HEK293 (cell line): ENCODE measurements around the gene CDK3.

Source experiments
- CTCF ChIA-PET: fragments of 350-600 bp; formaldehyde crosslinking; extraction: SDS; loops from one replicate; lab custom pipeline; 2021; ENCODE audit warnings: antibody characterized with exemption; lab: Yijun Ruan, JAX
- POLR2A ChIA-PET: fragments of 300-600 bp; formaldehyde crosslinking; extraction: SDS; loops from one replicate; lab custom pipeline; 2020; ENCODE audit warnings: antibody characterized with exemption, inconsistent platforms; lab: Yijun Ruan, JAX
- H3K27ac ChIP-seq: fragments of 200-500 bp; sonication (Bioruptor generic); 2 replicates; pipeline ENCODE4 v1.5.1; 2014; ENCODE audit warnings: low read depth, low read length, control low read depth, inconsistent platforms; ENCODE audit errors: extremely low read depth
- H3K36me3 ChIP-seq, 2 experiments: fragments of 200-500 bp in 1 of 2; sonication (Bioruptor generic) in 1 of 2; 1 replicate in 1 of 2; 2 replicates in 1 of 2; pipeline ENCODE4 v1.5.1; 2014 to 2017; ENCODE audit warnings: inconsistent platforms in 2 of 2, low read length in 2 of 2; ENCODE audit not compliant: control insufficient read depth in 2 of 2, insufficient read depth in 1 of 2
- H3K4me1 ChIP-seq: fragments of 200-500 bp; sonication (Bioruptor generic); 2 replicates; pipeline ENCODE4 v1.5.1; 2014; ENCODE audit warnings: mild to moderate bottlenecking, low read length, inconsistent platforms; ENCODE audit not compliant: control insufficient read depth, insufficient read depth
- H3K4me3 ChIP-seq: 2 replicates; pipeline ENCODE4 v1.5.1; 2011; ENCODE audit warnings: low read depth, mild to moderate bottlenecking, control low read depth, low read length, moderate library complexity
- H3K9me3 ChIP-seq: fragments of 200-500 bp; sonication (Bioruptor generic); 2 replicates; pipeline ENCODE4 v1.5.1; 2014; ENCODE audit warnings: low read depth, low read length, inconsistent platforms; ENCODE audit not compliant: control insufficient read depth, insufficient read depth
- EGR2 ChIP-seq: fragments of 450-650 bp; formaldehyde crosslinking; IDR thresholded peaks from 2 replicates; pipeline ENCODE4 v1.5.1; 2016; ENCODE audit warnings: low read depth, missing biosample characterization, missing genetic modification characterization
- GLIS2 ChIP-seq: fragments of 450-650 bp; formaldehyde crosslinking; IDR thresholded peaks from 2 replicates; pipeline ENCODE4 v1.5.1; 2016; ENCODE audit warnings: missing biosample characterization, missing genetic modification characterization
- KLF16 ChIP-seq: fragments of 450-650 bp; formaldehyde crosslinking; IDR thresholded peaks from 2 replicates; pipeline ENCODE4 v1.5.1; 2017; ENCODE audit warnings: missing biosample characterization, missing genetic modification characterization
- SP3 ChIP-seq: fragments of 450-650 bp; formaldehyde crosslinking; IDR thresholded peaks from 2 replicates; pipeline ENCODE4 v1.5.1; 2016; ENCODE audit warnings: missing biosample characterization, missing genetic modification characterization
- ZBTB21 ChIP-seq: fragments of 450-650 bp; formaldehyde crosslinking; IDR thresholded peaks from 2 replicates; pipeline ENCODE4 v1.5.1; 2017; ENCODE audit warnings: missing biosample characterization, missing genetic modification characterization
- ZFP3 ChIP-seq: fragments of 450-650 bp; formaldehyde crosslinking; IDR thresholded peaks from 2 replicates; pipeline ENCODE4 v1.5.1; 2016; ENCODE audit warnings: low read depth, missing biosample characterization, missing genetic modification characterization
- ZNF175 ChIP-seq: fragments of 450-650 bp; formaldehyde crosslinking; IDR thresholded peaks from 2 replicates; pipeline ENCODE4 v1.5.1; 2016; ENCODE audit warnings: missing biosample characterization, missing genetic modification characterization
- ZNF280C ChIP-seq: fragments of 450-650 bp; formaldehyde crosslinking; IDR thresholded peaks from 2 replicates; pipeline ENCODE4 v1.5.1; 2016; ENCODE audit warnings: missing biosample characterization, missing genetic modification characterization
- ZNF292 ChIP-seq: fragments of 450-650 bp; formaldehyde crosslinking; IDR thresholded peaks from 2 replicates; pipeline ENCODE4 v1.5.1; 2016; ENCODE audit warnings: low read depth, missing biosample characterization, missing genetic modification characterization, borderline replicate concordance
- ZNF311 ChIP-seq: fragments of 450-650 bp; formaldehyde crosslinking; IDR thresholded peaks from 2 replicates; pipeline ENCODE4 v1.5.1; 2017; ENCODE audit warnings: missing biosample characterization, missing genetic modification characterization, borderline replicate concordance
- ZNF335 ChIP-seq: fragments of 450-650 bp; formaldehyde crosslinking; conservative IDR thresholded peaks from 2 replicates; pipeline ENCODE4 v1.5.1; 2016; ENCODE audit warnings: missing biosample characterization, missing genetic modification characterization
- ZNF391 ChIP-seq: fragments of 450-650 bp; formaldehyde crosslinking; IDR thresholded peaks from 2 replicates; pipeline ENCODE4 v1.5.1; 2016; ENCODE audit warnings: low read depth, missing biosample characterization, missing genetic modification characterization, borderline replicate concordance
- ZNF433 ChIP-seq: fragments of 450-650 bp; formaldehyde crosslinking; IDR thresholded peaks from 2 replicates; pipeline ENCODE4 v1.5.1; 2016; ENCODE audit warnings: missing biosample characterization, missing genetic modification characterization, low read depth
- ZNF449 ChIP-seq: fragments of 450-650 bp; formaldehyde crosslinking; IDR thresholded peaks from 2 replicates; pipeline ENCODE4 v1.5.1; 2017; ENCODE audit warnings: missing biosample characterization, mild to moderate bottlenecking, missing genetic modification characterization, moderate library complexity
- ZNF473 ChIP-seq: fragments of 450-650 bp; formaldehyde crosslinking; IDR thresholded peaks from 2 replicates; pipeline ENCODE4 v1.5.1; 2017; ENCODE audit warnings: missing biosample characterization, missing genetic modification characterization
- ZNF501 ChIP-seq: fragments of 450-650 bp; formaldehyde crosslinking; IDR thresholded peaks from 2 replicates; pipeline ENCODE4 v1.5.1; 2016; ENCODE audit warnings: missing biosample characterization, missing genetic modification characterization
- ZNF530 ChIP-seq: fragments of 450-650 bp; formaldehyde crosslinking; IDR thresholded peaks from 2 replicates; pipeline ENCODE4 v1.5.1; 2016; ENCODE audit warnings: low read depth, missing biosample characterization, missing genetic modification characterization
- ZNF776 ChIP-seq: fragments of 450-650 bp; formaldehyde crosslinking; IDR thresholded peaks from 2 replicates; pipeline ENCODE4 v1.5.0; 2017; ENCODE audit warnings: missing biosample characterization, missing genetic modification characterization, borderline replicate concordance
- ZNF791 ChIP-seq: fragments of 450-650 bp; formaldehyde crosslinking; IDR thresholded peaks from 2 replicates; pipeline ENCODE4 v1.5.1; 2016; ENCODE audit warnings: missing biosample characterization, missing genetic modification characterization
- ZXDB ChIP-seq: fragments of 450-650 bp; formaldehyde crosslinking; IDR thresholded peaks from 2 replicates; pipeline ENCODE4 v1.5.1; 2016; ENCODE audit warnings: missing biosample characterization, missing genetic modification characterization
- TF ChIP-seq, protein P1 (sequence below): fragments of 450-650 bp; formaldehyde crosslinking; IDR thresholded peaks from 2 replicates; pipeline ENCODE4 v1.5.1; 2016; ENCODE audit warnings: missing biosample characterization, missing genetic modification characterization

Gene CDK3

DNA sequence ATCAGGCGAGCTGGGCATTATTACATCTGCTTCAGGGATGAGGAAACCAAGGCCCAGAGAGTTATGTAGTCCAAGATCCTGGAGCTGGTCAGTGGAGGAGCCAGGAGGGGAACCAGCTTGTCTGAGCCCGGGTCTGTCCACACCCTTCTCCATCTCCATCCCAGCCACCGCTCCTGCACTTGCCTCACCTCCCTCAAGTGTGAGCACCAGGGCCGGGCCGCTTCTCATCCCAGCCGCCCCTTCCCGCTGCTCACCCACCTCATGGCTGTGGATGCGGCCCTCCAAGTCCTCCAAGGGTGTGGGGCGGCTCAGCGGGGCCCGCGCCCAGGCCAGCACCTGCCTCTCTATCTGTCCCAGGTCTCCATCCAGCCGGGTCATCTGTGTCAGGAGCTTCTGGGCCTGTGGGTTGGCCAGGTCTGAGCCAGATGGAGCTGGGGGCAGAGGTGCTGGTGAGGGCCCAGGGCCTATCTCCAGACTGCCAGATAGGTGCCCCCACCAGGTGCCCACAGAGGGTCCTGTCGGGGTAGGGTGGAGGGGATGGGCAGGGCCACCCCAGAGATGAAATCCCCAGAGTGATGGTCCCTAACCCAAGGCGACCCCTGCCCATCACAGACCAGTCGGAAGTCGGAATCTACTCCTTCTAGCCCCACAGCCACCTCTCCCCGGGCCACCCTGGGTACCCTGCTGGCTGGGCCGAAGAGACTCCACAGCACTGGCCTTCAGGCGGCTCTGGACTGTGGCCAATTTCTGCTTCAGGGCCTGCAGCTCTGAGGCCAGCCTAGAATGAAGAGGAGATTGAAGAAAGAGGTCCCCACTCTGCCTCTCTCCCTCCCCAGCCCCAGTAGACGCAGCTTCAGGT is 17.1 kb downstream of the CDK3 start:
- no peak overlapping the region for H3K4me3 ChIP-seq
- no peak for TF ChIP-seq ZNF530 (tag by site-specific recombination)
- no peak for TF ChIP-seq ZNF311
- no peak for TF ChIP-seq KLF16 (tag by site-specific recombination)
- no peak for TF ChIP-seq ZNF280C (tag by site-specific recombination)
- no peak for TF ChIP-seq ZFP3
- TF ChIP-seq, protein P1, sequence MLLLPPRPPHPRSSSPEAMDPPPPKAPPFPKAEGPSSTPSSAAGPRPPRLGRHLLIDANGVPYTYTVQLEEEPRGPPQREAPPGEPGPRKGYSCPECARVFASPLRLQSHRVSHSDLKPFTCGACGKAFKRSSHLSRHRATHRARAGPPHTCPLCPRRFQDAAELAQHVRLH (tag by site-specific recombination) = no peak
- TF ChIP-seq ZNF292 (tag by site-specific recombination) = no peak
- no peak for TF ChIP-seq ZNF335 (tag by site-specific recombination)
- no peak for TF ChIP-seq ZNF473 (tag by site-specific recombination)
- no peak for TF ChIP-seq ZBTB21 (tag by site-specific recombination)
- CTCF ChIA-PET = interaction anchor here (0.6 to 8.4 kb wide), 7 partner anchors 16 to 262 kb away, joined by 3 to 136 read pairs (median 3); partner anchors contain the start of gene CDK3
- no peak overlapping the region for H3K27ac ChIP-seq
- POLR2A ChIA-PET = interaction anchor here (1.0 to 2.0 kb wide), 2 partner anchors 12 to 55 kb away, joined by 5 read pairs; partner anchors contain the start of gene SRP68
- no peaks in the 10 kb centered on the region for H3K4me1 ChIP-seq
- H3K9me3 ChIP-seq = no peaks in the 10 kb centered on the region
- no peaks in the 10 kb centered on the region for H3K36me3 ChIP-seq

- POLR2A ChIA-PET = interaction anchor here (1.0 to 2.5 kb wide), 3 partner anchors 11 to 54 kb away, joined by 5 to 9 read pairs (median 5); partner anchors contain the start of gene SRP68
- Histone ChIP-seq H3K4me1 (no peaks in the 10 kb centered on the region), H3K36me3 (no peaks in the 10 kb centered on the region), H3K27ac (no peak overlapping the region), H3K4me3 (no peak overlapping the region), H3K9me3 (no peaks in the 10 kb centered on the region)
- no peak for TF ChIP-seq ZNF776 (tag by site-specific recombination)
- no peak for TF ChIP-seq ZNF433 (tag by site-specific recombination)
- TF ChIP-seq SP3 (tag by site-specific recombination) = no peak
- TF ChIP-seq ZNF449 (tag by site-specific recombination) = no peak
- TF ChIP-seq EGR2 (tag by site-specific recombination) = no peak
- no peak for TF ChIP-seq ZNF501 (tag by site-specific recombination)
- no peak for TF ChIP-seq ZNF175
- CTCF ChIA-PET = interaction anchor here (0.6 to 8.4 kb wide), 4 partner anchors 17 to 262 kb away, joined by 3 to 136 read pairs (median 8); partner anchors contain the start of gene CDK3
Observed at GRCh38 chr17:76018340-76018680, 17.7 kb downstream of the CDK3 start.

GRCh38 chr17:76018801-76019200 is 18.1 kb downstream of the CDK3 start:
- Histone ChIP-seq H3K4me1 (no peaks in the 10 kb centered on the region), H3K4me3 (no peak overlapping the region), H3K27ac (no peak overlapping the region), H3K9me3 (no peaks in the 10 kb centered on the region), H3K36me3 (no peaks in the 10 kb centered on the region)
- ChIA-PET CTCF (interaction anchor here (1.3 to 8.4 kb wide), 2 partner anchors 17 to 261 kb away, joined by 5 to 136 read pairs; partner anchors contain the start of gene CDK3), POLR2A (interaction anchor here (1.3 to 2.5 kb wide), 2 partner anchors 11 to 53 kb away, joined by 6 to 9 read pairs; partner anchors contain the start of gene SRP68)
- TF ChIP-seq ZNF791 (tag by site-specific recombination) (no peak), ZNF391 (no peak), ZXDB (no peak), GLIS2 (tag by site-specific recombination) (no peak)
- TF ChIP-seq, all 188 proteins: peak for 0
